NCI-H187 (cell line): ENCODE results near the gene ATG4C.
"Not testable (repeated sequence)": the region's sequence is repeated elsewhere in the genome, so short reads cannot be mapped to it uniquely, and the experiment has no call there.

Experiments used
- DNase-seq, 2 experiments: peaks; one replicate each; lab custom pipeline; 2025; lab: John Stamatoyannopoulos, UW

The ATG4C gene

GRCh38 chr1:62774971-62775595 lies 8.8 kb upstream of the ATG4C start:
- DNase-seq, result no peak

GRCh38 chr1:62778208-62778607 lies 5.7 kb upstream of the ATG4C start:
- no peak for DNase-seq

DNA sequence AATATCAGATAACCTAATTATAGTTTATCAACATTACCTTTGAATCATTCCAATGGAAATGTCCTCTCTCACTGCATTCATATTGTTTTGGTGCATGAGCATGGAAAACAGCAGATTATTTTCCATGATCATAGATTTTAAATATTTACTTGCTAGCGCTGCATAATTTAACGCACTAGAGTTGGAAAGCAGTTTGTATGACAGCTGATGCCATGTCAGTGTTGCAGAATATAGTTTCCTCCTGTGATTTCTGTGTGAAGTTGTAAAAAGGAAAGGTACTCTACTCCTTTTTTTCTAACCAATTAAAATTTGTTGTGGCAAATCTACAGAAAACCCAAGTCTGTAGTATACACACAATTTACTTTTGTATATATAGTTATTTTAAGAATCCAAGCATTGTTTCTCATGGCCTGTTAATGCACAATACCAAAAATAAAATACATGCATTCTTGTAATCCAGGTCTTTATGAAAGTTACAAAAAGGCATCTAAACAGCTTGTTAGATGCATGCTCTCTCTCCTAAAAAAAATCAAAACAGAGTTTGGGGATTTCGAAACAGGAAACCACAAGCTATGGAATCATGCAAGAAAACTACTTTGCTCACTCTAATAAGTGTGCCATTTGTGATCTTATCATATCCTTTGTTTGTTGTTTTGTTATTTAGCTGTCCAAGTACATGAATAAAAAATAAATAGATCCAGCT lies 1.9 kb upstream of the ATG4C start:
- DNase-seq, result no peak

DNA sequence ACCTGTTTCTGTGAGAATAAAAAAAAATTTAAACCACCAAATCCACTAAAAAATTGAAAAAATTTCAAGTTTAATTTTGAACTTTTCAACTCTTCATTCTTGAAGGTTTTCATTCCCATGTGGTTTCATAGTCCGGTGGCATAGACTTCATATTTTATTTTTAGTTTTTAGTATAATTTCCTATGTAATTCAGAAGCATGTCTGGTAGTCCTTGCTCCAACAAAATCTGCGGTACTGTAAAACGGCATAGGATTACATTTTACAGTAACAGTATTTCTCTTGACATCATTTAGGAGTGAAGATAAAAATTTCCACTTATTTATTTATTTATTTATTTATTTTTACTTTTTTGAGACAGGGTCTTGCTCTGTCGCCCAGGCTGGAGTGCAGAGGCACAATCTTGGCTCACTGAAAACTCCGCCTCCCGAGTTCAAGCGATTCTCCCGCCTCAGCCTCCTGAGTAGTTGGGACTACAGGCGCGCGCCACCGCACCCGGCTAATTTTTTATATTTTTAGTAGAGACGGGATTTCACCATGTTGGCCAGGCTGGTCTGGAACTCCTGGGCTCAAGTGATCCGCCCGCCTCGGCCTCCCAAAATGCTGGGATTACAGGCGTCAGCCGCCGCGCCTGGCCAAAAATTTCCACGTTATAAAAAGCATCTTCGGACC lies 1.3 kb upstream of the ATG4C start:
- DNase-seq, result not testable (repeated sequence)

DNA sequence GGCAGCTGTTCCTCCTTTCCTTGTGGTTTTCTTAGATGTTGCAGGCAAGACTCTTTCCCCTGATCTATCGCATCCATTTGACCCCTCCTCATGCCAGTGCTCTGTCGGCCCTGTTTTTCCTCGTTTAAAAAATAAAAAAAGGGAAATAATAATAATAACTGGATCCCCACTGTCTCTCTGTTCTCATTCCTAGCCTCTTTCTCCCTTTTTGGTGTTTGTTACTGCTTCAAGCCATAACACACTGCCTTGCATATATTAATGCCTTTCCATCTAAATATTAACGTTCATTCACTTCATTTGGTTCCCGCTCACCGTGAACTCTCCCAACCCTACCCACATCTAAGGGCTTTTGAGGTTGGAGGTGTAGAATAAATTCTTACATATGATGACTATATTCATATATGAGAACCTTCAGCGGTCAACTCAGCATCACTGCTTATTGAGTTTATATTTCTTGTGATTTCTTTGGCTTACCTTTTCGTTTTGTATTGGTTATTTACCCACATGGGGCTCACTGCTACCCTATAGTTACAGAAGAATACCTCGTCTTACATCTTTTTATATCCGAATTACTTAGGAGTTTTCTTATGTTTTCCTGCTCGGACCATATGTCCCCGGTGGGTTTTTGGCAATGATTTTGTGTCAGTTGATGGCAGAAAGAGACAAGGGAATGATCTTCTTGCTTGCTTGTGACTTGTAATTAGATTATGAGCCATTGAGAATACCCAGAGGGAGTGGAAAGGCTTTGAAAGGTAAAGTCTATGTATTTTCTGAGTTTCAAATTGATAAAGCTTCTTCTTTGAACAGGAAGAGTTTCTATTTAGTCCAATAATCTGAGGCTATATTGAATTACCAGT lies 805 bp downstream of the ATG4C start:
- no peak for DNase-seq

GRCh38 chr1:62790716-62791115 lies 6.8 kb downstream of the ATG4C start:
- DNase-seq, result no peak

DNA sequence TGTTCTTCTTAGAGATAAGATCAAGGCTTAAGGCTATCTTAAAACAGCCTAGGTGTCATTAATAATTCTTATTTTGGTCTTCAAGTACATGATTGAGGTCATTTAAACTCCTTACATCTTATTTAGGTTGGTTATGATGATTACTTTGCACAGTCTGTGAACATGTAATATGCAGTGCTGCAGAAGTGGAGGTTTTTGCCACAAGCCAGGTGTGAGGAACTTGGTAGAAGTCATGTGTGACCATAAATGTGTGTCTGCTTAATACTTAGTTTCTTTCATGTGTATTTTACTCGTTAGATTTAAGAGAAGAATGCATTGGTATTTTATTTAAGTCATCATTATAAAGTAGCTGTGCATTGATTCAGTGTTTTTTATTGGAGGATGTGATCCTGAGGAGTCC lies 10.1 kb downstream of the ATG4C start:
- no peak for DNase-seq

DNA sequence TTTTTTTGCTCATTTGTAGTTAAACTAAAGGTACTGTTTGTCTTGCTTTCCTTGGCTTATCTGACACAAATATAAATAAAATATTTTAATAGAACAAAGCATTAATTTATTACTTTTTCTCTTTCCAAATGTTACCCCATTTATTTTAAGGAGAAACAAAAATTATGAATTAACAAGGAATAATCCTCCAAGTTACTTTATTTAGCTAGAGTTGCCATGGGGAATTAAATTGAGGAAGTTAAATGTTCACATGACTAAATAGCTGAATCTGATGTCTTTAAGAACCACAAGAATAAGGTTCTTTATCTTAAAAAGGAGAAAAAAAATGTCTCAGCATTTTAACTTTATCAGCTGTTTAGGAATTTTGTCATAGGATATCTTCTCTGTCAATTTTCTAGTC lies 12.3 kb downstream of the ATG4C start:
- DNase-seq, result no peak

DNA sequence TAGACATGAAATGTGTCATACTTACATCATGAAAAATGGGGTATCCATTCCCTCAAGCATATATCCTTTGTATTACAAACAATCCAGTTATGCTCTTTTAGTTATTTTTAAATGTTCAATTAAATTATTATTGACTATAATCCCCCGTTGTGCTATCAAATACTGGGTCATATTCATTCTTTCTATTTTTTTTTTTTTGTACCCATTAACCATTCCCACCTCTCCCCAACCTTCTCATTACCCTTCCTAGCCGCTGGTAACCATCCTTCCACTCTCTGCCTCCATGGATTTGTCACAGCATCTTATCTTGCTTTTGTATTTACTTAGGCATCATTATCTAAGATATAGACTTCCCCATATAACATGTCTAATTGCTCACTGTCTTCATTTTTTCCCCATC lies 15.8 kb downstream of the ATG4C start:
- no peak for DNase-seq

DNA sequence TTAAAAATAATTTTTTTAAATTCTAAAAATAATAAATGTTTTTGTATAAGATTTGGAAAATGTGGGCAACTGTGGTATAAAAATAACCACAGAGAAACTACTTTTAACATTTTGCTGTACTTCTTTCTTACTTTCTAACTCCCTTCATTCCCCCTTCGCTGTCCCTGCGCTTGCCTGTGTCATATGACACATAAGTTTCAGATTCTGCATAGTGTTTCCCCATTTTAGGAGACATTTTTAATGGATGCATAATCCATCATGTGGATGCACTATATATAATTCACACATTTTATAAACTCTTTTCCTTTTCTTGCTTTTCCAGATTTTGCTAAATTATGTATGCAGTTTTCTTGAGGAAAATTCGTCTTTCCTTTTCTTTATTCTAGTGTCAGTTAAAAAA lies 16.3 kb downstream of the ATG4C start:
- no peak for DNase-seq

- DNase-seq, result no peak
These were observed 16.9 kb downstream of the ATG4C start for GRCh38 chr1:62800825-62801306.

DNA sequence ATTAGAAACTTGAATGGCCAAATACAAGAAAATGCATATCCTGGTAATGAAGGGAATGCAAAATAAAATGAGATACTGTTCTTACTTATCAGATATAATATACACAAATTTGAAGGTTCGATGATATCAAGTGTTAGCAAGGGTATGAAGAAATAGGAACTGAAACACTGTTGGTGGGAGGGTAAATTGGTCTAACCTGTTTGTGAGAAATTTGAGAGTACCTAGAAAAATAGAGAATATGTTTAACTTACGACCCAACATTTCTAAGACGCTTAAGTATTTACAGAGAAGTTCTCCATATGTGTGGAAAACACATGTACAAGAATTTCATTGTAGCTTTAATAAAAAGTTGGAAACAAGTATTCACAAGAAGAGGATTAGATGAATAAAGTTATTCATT lies 25.9 kb downstream of the ATG4C start:
- DNase-seq, result no peak

GRCh38 chr1:62810420-62811274 lies 26.7 kb downstream of the ATG4C start:
- no peak for DNase-seq

GRCh38 chr1:62823556-62823955 lies 39.6 kb downstream of the ATG4C start:
- DNase-seq, result no peak

DNA sequence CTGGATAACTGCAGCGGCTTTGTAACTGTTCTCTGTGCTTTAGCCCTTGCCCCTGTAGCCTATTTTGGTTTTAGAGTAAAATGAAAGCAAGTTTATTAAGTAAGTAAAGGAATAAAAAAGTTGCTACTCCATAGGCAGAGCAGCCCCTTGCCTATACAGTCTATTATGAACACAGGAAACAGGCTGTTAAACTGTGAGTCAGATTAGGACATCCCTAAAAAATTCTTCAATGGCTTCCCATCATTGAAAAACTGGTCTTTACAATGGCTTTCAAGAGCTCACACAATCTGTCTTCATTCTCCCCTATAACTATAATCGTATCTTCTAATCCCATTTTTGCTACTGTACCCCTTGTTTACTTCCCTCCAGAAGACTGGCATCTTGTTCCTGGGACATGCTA lies 43.0 kb downstream of the ATG4C start:
- DNase-seq, result no peak

GRCh38 chr1:62827786-62828185 lies 43.9 kb downstream of the ATG4C start:
- not testable (repeated sequence) for DNase-seq

DNA sequence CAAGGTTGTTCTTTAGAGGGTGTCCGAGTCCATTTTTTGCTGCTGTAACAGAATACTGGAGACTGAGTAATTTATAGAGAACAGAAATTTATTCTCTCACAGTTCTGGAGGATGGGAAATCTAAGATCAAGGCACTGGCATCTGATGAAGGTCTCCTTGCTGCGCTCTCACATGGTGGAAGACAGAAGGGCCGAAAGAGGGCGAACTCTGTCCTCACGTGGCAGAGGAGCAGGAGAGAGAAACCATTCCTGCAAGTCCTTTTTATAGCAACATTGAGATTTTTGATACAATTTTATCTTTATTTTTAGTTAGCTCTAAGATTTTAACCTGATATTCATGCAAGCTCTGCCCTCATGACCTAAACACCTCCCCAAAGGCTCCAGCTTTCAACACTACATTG lies 48.3 kb downstream of the ATG4C start:
- DNase-seq, result no peak

- DNase-seq, result no peak
These were observed 49.6 kb downstream of the ATG4C start for GRCh38 chr1:62833529-62833928.

GRCh38 chr1:62834400-62834961 lies 50.5 kb downstream of the ATG4C start:
- no peak for DNase-seq

DNA sequence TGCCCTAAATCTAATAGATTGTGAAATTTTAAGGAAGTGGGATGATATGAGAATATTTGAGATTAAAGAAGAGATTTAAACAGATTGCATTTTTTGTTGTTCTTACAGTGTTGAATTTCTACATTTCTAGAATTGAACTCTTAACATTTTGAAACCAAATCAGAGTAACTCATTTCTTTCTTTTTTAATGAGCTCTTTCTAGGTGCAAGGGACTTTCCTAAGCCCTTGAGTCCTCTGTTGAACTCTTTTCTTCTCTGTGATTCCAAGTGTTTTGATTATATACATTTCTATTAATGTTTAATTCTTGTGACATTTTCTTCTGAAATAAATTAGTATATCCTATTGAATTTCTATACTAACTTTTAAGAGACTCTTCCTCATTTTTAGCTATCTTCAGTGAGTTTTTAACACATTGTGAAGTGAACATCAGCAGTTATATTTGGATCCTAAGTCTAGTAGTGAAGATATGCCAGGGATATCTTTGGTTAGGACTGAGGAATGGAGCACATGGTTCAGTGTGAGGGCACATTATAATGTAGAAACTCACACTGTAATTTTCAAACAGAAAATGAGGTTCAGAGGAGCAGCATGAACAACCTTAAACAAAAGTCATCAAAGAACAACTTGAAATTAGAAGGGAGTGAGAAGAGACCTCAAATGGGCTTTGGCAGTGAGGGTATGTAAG lies 53.1 kb downstream of the ATG4C start:
- no peak for DNase-seq
